Cardiac muscle cell (in vitro differentiated cells and primary cell): ENCODE results near the gene FPR1. TPM values are rescaled to one million over a fixed set of nuclear protein-coding genes. Genes with fewer than 3 reads are reported as not detected.

Experiments
- DNase-seq, 2 donors: peaks; one replicate each; pipeline versions ENCODE4 v3.0.0 to v3.0.0-alpha.2; 2010 to 2017; ENCODE audit warnings: low read depth in 1 of 2, low spot score in 1 of 2
- H3K27ac ChIP-seq: fragments of 200-600 bp; sonication (generic); 2 replicates; pipeline ENCODE4 v1.5.1; 2016
- H3K27me3 ChIP-seq: fragments of 200-600 bp; sonication (generic); 2 replicates; pipeline ENCODE4 v1.6.0; 2016; ENCODE audit warnings: control low read depth
- H3K36me3 ChIP-seq: fragments of 200-600 bp; sonication (generic); 2 replicates; pipeline ENCODE4 v1.5.1; 2016; ENCODE audit warnings: control low read depth
- H3K4me1 ChIP-seq: fragments of 200-600 bp; sonication (generic); 2 replicates; pipeline ENCODE4 v1.8.1; 2017; ENCODE audit warnings: low read depth, mild to moderate bottlenecking, mixed run types
- H3K4me3 ChIP-seq: fragments of 200-600 bp; sonication (generic); 2 replicates; pipeline ENCODE4 v1.5.1; 2016; ENCODE audit warnings: mild to moderate bottlenecking
- H3K9me3 ChIP-seq: fragments of 200-600 bp; sonication (generic); 2 replicates; pipeline ENCODE4 v1.5.1; 2017; ENCODE audit warnings: low read depth, mild to moderate bottlenecking, control low read depth
- polyA plus RNA-seq: library from polyadenylated mRNA; unstranded; fragments of >200 nt; fragmentation: Nextera tagmentation; extraction: Ambion mirVana; gene quantifications from 2 replicates; pipeline ENCODE4 v1.2.1, GENCODE V29; 2016
- total RNA-seq: library from RNA; depleted of rRNA; stranded (reverse); fragments of >200 nt; gene quantifications from 2 replicates; pipeline ENCODE4 v1.2.3, GENCODE V29; 2016
- TF ChIP-seq, protein P1 (sequence below): IDR thresholded peaks from 2 replicates; pipeline ENCODE4 v1.5.1; 2012; ENCODE audit warnings: low read depth, mild to moderate bottlenecking, low read length

Gene FPR1
- total and polyA plus RNA-seq, 2 experiments from 2014 or later = not detected

- Histone ChIP-seq H3K9me3 (no peaks in the 10 kb centered on the region), H3K4me1 (peaks cover 12% of the 10 kb centered on the region), H3K36me3 (peaks cover 16% of the 10 kb centered on the region), H3K27ac (no peak overlapping the region), H3K27me3 (no peaks in the 10 kb centered on the region), H3K4me3 (no peak overlapping the region)
- no peak for DNase-seq
- TF ChIP-seq, protein P1, sequence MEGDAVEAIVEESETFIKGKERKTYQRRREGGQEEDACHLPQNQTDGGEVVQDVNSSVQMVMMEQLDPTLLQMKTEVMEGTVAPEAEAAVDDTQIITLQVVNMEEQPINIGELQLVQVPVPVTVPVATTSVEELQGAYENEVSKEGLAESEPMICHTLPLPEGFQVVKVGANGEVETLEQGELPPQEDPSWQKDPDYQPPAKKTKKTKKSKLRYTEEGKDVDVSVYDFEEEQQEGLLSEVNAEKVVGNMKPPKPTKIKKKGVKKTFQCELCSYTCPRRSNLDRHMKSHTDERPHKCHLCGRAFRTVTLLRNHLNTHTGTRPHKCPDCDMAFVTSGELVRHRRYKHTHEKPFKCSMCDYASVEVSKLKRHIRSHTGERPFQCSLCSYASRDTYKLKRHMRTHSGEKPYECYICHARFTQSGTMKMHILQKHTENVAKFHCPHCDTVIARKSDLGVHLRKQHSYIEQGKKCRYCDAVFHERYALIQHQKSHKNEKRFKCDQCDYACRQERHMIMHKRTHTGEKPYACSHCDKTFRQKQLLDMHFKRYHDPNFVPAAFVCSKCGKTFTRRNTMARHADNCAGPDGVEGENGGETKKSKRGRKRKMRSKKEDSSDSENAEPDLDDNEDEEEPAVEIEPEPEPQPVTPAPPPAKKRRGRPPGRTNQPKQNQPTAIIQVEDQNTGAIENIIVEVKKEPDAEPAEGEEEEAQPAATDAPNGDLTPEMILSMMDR = no peak
These were observed 53.4 kb downstream of the FPR1 start for GRCh38 chr19:51698296-51698695.

GRCh38 chr19:51697169-51697776 is 54.4 kb downstream of the FPR1 start:
- DNase-seq = no peak
- Histone ChIP-seq H3K27me3 (no peaks in the 10 kb centered on the region), H3K36me3 (peaks cover 16% of the 10 kb centered on the region)

DNA sequence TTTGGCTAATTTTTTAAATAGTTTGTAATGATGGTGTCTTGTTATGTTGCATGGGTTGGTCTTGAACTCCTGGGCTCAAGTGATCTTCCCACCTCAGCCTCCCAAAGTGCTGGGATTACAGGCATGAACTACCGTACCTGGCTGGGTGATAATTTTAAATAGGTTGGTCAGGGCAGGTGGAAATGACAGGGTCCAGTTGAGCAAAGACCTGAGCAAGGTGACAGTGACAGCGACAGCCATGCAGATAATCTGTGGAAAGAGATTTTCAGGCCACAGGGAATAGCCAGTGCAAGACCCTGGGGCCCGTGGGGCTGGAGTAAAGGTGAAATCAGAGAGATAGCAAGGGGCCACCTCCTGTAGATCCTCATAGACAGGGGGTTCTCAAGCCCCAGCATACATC is 55.1 kb downstream of the FPR1 start:
- Histone ChIP-seq H3K4me1 (peaks cover 12% of the 10 kb centered on the region), H3K9me3 (no peaks in the 10 kb centered on the region), H3K4me3 (no peak overlapping the region), H3K27ac (no peak overlapping the region), H3K36me3 (peaks cover 16% of the 10 kb centered on the region), H3K27me3 (no peaks in the 10 kb centered on the region)
- DNase-seq = no peak
- TF ChIP-seq, protein P1 = no peak

More at GRCh38 chr19:51697169-51697776, 54.4 kb downstream of the FPR1 start:
- Histone ChIP-seq H3K4me1 (peaks cover 12% of the 10 kb centered on the region), H3K27ac (no peak overlapping the region), H3K9me3 (no peaks in the 10 kb centered on the region), H3K4me3 (no peak overlapping the region)
- TF ChIP-seq, protein P1 = no peak

Other genes with a start within 250 kb of the FPR1 start
- gene SIGLEC6, start 220.2 kb downstream of the FPR1 start, total RNA-seq = not detected in 2 replicates
- not detected in 2 replicates for gene SIGLEC6, start 220.2 kb downstream of the FPR1 start, polyA plus RNA-seq
- 4.4 and 7.0 TPM in 2 replicates for gene ZNF175, start 180.6 kb downstream of the FPR1 start, total RNA-seq
- gene ZNF175, start 180.6 kb downstream of the FPR1 start, polyA plus RNA-seq = 2.3 and 3.6 TPM in 2 replicates
- not detected in 2 replicates for gene SIGLEC5, start 121.5 kb downstream of the FPR1 start, total RNA-seq
- not detected in 2 replicates for gene SIGLEC5, start 121.5 kb downstream of the FPR1 start, polyA plus RNA-seq
- gene SIGLEC14, start 105.1 kb downstream of the FPR1 start, total RNA-seq = not detected in 2 replicates
- not detected in 2 replicates for gene SIGLEC14, start 105.1 kb downstream of the FPR1 start, polyA plus RNA-seq
- gene SPACA6, start 58.5 kb downstream of the FPR1 start, total RNA-seq = 13.8 and 23.4 TPM in 2 replicates
- gene SPACA6, start 58.5 kb downstream of the FPR1 start, polyA plus RNA-seq = 11.0 and 16.5 TPM in 2 replicates
- 0.11 and 0.27 TPM in 2 replicates for gene HAS1, start 27.9 kb downstream of the FPR1 start, total RNA-seq
- gene HAS1, start 27.9 kb downstream of the FPR1 start, polyA plus RNA-seq = 0.46 and 0.61 TPM in 2 replicates
- not detected in 2 replicates for gene FPR2, start 9.3 kb upstream of the FPR1 start, total RNA-seq
- not detected in 2 replicates for gene FPR2, start 9.3 kb upstream of the FPR1 start, polyA plus RNA-seq
- not detected in 2 replicates for gene FPR3, start 43.3 kb upstream of the FPR1 start, total RNA-seq
- not detected in 2 replicates for gene FPR3, start 43.3 kb upstream of the FPR1 start, polyA plus RNA-seq
- 22.2 and 31.6 TPM in 2 replicates for gene ZNF577, start 136.1 kb upstream of the FPR1 start, total RNA-seq
- 27.6 and 39.0 TPM in 2 replicates for gene ZNF577, start 136.1 kb upstream of the FPR1 start, polyA plus RNA-seq
- 17.3 and 26.3 TPM in 2 replicates for gene ZNF649, start 153.1 kb upstream of the FPR1 start, total RNA-seq
- gene ZNF649, start 153.1 kb upstream of the FPR1 start, polyA plus RNA-seq = 17.4 and 18.1 TPM in 2 replicates
- 7.1 and 14.4 TPM in 2 replicates for gene ZNF613, start 175.6 kb upstream of the FPR1 start, total RNA-seq
- gene ZNF613, start 175.6 kb upstream of the FPR1 start, polyA plus RNA-seq = 9.3 and 11.6 TPM in 2 replicates
- 7.4 and 10.4 TPM in 2 replicates for gene ZNF350, start 235.0 kb upstream of the FPR1 start, total RNA-seq
- gene ZNF350, start 235.0 kb upstream of the FPR1 start, polyA plus RNA-seq = 9.2 and 12.0 TPM in 2 replicates